ENCODE results near the gene ADGRE3.

GRCh38 chr19:14619404-14619803 lies 55.2 kb downstream of the ADGRE3 start:
- TF ChIP-seq POLR2A (IDR thresholded peaks at IDR 0.05) = no peak
- TF ChIP-seq CTCF (IDR thresholded peaks at IDR 0.05) = no peak

All from transverse colon (tissue), 3 donors.